ENCODE data around the gene THRAP3. TPM values are rescaled to one million over a fixed set of nuclear protein-coding genes. Genes with fewer than 3 reads are reported as not detected.

THRAP3 gene
- total and polyA plus RNA-seq, 9 of the 15 experiments (the other 6 are each of a cell fraction or from before 2014, with no cell fraction given) = 66.2 to 135 (median 113) TPM

DNA sequence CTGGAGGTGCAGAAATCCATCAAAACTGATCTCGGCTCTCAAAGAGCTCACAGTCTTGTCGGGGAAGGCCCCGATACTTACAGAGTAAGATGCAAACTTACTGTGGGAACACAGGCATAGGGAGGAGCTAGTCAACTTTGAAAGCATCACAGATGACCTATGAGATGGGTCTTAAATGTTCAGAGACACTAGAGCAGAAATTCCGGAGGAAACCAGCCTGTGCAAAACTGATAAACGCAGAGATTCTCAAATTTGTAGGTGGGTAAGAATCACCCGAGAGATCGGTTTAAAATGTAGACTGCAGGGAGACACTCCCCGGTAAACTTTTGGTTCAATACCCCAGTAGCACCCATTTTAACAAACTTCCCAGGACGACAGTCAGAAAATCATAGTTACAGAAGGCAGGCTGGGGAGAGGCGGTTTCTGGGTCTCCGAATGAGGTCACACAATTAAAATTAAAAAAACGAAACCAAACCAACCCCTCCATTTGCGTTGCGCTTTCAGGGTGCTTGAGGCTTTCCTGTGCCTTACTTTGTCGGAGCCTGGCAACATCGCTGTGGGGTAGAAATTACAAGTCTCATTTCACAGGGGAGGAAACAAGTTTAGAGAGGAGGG, 755 bp upstream of the THRAP3 start (continued):
- TF ChIP-seq, protein P1, sequence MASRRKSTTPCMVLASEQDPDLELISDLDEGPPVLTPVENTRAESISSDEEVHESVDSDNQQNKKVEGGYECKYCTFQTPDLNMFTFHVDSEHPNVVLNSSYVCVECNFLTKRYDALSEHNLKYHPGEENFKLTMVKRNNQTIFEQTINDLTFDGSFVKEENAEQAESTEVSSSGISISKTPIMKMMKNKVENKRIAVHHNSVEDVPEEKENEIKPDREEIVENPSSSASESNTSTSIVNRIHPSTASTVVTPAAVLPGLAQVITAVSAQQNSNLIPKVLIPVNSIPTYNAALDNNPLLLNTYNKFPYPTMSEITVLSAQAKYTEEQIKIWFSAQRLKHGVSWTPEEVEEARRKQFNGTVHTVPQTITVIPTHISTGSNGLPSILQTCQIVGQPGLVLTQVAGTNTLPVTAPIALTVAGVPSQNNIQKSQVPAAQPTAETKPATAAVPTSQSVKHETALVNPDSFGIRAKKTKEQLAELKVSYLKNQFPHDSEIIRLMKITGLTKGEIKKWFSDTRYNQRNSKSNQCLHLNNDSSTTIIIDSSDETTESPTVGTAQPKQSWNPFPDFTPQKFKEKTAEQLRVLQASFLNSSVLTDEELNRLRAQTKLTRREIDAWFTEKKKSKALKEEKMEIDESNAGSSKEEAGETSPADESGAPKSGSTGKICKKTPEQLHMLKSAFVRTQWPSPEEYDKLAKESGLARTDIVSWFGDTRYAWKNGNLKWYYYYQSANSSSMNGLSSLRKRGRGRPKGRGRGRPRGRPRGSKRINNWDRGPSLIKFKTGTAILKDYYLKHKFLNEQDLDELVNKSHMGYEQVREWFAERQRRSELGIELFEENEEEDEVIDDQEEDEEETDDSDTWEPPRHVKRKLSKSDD (conservative IDR thresholded peaks at IDR 0.05; ENCODE audit: low read length) = no peak
- TF ChIP-seq, protein P2, sequence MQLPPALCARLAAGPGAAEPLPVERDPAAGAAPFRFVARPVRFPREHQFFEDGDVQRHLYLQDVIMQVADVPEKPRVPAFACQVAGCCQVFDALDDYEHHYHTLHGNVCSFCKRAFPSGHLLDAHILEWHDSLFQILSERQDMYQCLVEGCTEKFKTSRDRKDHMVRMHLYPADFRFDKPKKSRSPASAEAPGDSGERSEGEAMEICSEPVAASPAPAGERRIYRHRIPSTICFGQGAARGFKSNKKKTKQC (CRISPR knock-in tag; IDR thresholded peaks at IDR 0.05) = no peak
- TF ChIP-seq TGIF2 (CRISPR knock-in tag; IDR thresholded peaks at IDR 0.05) = no peak
- TF ChIP-seq, protein P3, sequence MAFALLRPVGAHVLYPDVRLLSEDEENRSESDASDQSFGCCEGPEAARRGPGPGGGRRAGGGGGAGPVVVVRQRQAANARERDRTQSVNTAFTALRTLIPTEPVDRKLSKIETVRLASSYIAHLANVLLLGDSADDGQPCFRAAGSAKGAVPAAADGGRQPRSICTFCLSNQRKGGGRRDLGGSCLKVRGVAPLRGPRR (CRISPR knock-in tag; IDR thresholded peaks at IDR 0.05) = 0 out of 2 replicates have a peak, but pooled peaks have one; percentile 56
- peak; percentile 65; the same call in 1 of the 2 replicates for TF ChIP-seq NBN (IDR thresholded peaks at IDR 0.05; ENCODE audit: low read depth)
- no peak for TF ChIP-seq RBBP5 (IDR thresholded peaks at IDR 0.05; ENCODE audit: borderline replicate concordance, insufficient read depth, low read length, poor library complexity, severe bottlenecking)
- TF ChIP-seq RBM17 (IDR thresholded peaks at IDR 0.05; ENCODE audit: borderline replicate concordance, low read depth, low read length) = no peak
- 0 out of 2 replicates have a peak, but pooled peaks have one; percentile 56 for TF ChIP-seq ZFX (CRISPR knock-in tag; IDR thresholded peaks at IDR 0.05)
- no peak; the same call in 1 of the 2 replicates for TF ChIP-seq NFATC3 (IDR thresholded peaks at IDR 0.05)
- TF ChIP-seq RNF2 (IDR thresholded peaks at IDR 0.05) = no peak
- TF ChIP-seq, protein P4, sequence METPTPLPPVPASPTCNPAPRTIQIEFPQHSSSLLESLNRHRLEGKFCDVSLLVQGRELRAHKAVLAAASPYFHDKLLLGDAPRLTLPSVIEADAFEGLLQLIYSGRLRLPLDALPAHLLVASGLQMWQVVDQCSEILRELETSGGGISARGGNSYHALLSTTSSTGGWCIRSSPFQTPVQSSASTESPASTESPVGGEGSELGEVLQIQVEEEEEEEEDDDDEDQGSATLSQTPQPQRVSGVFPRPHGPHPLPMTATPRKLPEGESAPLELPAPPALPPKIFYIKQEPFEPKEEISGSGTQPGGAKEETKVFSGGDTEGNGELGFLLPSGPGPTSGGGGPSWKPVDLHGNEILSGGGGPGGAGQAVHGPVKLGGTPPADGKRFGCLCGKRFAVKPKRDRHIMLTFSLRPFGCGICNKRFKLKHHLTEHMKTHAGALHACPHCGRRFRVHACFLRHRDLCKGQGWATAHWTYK (CRISPR knock-in tag; IDR thresholded peaks at IDR 0.05) = no peak
- TF ChIP-seq SP2 (IDR thresholded peaks at IDR 0.05; ENCODE audit: extremely low read depth, low read depth, low read length, poor library complexity, severe bottlenecking) = no peak
- 0 out of 2 replicates have a peak, but pooled peaks have one; percentile 21 for TF ChIP-seq EP300 (IDR thresholded peaks at IDR 0.05; ENCODE audit: low read length)
- peak; percentile 89 for TF ChIP-seq ZSCAN29 (IDR thresholded peaks at IDR 0.05)
- TF ChIP-seq THRAP3 (IDR thresholded peaks at IDR 0.05; ENCODE audit: borderline replicate concordance) = peak; percentile 70; the same call in 1 of the 2 replicates

Data from K562 (cell line).